ENCODE data around the gene MCC. TPM values are rescaled to one million over a fixed set of nuclear protein-coding genes. Genes with fewer than 3 reads are reported as not detected.

MCC gene
- total RNA-seq, 1 donor from 2014 or later: 36.3 TPM

DNA sequence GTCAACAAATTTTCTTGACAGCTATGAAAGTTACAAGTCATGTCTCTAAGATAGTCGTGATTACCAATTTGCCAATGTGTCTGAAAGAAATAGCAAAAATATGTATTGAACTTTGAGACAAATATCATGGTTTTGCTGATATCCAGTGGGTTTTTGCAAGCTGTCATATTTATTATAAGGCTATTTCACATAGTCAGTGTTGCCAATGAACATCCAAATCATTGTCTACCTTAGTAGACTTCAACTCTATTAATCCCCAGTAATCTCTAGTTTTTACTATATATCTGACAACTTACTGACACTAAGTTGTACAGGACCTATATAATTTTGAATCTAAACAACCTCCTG lies 256.6 kb downstream of the MCC start:
- ATAC-seq (no peak), DNase-seq (ENCODE audit: low spot score) (no peak)

DNA sequence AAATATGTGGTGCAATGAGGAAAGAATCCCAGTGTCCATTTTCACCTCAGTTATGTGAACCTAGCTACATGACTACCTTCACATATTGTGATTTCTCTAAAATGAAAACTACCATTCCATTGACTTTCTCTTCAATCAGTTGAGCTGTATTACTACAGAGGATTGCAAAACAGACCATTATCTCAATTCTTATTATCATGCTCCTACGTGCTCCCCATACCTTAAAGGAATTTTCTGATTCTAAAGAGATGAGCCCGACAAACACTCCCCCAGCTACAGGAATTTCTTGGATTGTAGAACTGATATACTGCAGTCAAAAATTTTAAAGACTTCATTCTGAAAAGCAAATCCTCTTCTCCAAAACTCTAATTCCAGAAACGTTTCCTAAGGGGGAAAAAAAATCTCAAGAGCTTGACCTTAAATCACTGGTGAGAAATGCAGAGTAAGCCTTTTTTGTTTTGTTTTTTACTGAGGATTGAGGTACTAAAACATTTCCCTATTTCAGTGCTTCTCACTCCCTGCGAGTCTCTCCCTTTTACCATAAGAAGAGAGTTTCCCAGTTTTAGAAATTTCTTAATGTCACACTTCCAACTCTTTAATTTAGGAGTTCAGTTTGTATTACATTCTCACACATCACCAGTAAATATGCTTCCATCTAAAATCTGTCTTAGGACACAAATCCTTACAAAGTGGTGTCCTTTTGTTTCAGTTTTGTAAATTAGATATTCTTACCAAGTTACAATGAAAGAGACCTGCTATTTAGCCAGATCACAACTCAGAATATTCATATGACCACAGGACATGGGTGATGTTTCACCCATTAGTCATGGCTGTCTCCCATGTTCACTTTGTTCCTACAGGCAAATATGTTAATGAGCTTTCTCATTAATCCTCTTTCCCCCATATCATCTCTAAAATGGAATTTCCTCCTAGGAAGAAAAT lies 257.3 kb downstream of the MCC start:
- DNase-seq (ENCODE audit: low spot score) (no peak), ATAC-seq (no peak)

DNA sequence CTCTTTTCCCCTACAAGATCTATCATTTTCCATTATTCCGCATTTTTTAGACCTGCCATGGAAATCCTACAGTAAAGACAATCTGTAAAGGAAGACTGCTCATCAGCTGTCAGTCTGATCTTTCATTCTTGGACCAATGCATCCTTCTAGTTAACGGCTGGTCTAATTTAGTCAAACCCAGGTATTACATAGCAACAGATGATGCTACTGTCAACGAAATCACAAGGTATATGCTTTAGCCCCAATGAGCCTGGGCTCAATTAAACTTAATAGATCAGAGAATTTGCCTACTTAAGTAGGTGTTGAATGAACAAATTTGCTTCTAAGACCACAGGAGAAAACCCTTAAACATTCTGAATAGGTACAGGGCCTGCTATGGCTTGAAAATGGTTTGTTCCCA lies 260.5 kb downstream of the MCC start:
- DNase-seq (ENCODE audit: low spot score) (no peak), ATAC-seq (no peak)

DNA sequence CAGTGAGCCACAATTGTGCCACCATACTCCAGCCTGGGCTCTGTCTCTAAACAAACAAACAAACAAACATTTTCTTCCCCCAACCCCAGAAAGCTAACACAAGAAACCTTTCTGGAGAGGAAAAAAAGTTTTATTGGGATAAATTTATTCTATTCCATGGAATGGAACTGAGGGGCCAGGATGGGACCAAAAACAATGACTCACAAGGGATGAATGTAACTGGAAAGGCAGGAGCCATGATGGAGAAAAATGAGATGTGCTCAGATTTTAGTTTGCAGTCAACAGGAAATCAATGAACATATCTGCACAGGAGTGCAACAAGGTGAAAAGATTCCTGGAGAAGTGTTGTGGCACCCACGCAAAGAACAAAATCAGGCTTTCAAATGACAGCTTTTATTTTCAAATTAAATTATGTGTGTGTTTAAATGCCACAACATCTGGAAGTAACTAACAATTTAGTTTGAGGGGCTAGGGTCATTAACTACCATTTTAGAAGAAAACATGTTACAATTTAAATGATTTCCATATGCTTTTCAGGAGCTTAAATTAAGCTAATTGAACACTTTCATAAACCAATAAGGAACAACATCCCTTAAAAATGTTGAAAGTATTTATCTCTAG lies 262.0 kb downstream of the MCC start:
- DNase-seq (ENCODE audit: low spot score) (no peak), ATAC-seq (no peak)

DNA sequence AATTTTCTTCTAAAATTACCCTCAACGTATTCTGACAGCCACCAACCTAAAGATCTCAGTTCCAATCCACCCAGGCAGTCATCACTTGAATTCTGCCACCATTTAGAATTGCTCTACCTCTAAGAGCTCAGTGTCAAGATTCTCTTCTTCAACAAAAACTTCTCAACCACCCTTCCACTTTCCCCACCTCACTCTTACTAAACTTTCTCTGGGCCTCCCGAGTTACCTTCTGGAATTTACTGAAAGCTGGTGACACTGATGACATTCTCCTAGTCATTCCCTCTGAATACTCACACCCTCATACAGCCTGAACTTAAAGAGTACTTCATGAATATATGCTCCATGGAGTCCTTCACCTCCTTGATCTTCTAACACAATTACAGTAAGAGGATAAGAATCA lies 263.0 kb downstream of the MCC start:
- no peak for DNase-seq (ENCODE audit: low spot score)
- no peak for ATAC-seq

DNA sequence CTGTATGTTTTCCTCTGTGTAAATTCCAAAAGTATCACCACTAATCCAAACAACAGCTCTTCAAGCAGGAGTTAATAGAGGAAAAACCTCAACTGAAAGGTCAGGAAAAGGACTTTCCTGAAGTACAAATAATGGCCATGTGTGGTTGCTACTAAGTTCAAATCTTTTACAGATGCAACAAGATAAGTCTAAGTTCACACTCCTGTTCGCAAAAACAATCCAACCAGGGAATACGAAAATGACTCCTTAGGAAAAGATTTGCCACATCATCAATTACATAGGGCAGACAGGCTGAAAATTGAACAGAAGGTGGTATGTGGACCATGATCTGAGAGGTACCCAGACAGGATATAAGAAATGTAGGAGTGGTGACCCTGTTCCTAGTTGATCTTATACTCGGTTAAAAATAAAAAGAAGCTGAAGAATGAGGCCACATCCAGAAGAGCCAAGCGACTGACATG lies 263.6 kb downstream of the MCC start:
- ATAC-seq: peak; percentile 44
- no peak for DNase-seq (ENCODE audit: low spot score)

DNA sequence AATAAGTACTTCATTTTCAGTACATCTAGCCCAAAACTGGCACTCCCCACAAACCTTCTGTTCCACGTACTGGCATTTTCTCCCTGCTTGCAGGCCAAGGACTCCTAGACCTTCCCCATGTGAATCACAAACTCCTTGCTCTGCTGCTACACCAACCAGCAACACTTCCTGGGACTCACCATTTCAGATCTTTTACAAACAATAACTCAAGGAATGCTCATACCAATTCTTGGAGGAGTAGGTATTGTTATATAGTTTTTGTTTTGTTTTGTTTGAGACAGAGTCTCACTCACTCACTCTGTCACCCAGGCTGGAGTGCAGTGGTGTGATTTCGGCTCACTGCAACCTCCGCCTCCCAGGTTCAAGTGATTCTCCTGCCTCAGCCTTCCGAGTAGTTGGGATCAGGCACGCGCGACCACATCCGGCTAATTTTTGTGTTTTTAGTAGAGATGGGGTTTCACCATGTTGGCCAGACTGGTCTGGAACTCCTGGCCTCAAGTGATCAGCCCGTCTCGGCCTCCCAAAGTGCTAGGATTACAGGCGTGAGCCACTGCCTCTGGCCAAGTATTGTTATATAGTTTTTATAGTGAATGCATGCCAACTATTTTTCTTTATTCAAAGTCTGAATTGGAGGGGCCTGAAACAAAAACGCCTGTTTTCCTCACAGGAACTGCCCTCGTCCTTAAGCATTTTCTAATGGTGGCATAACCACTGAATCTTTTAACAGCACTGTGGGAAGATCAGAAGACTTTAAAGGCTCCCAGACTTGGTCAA lies 264.2 kb downstream of the MCC start:
- DNase-seq (ENCODE audit: low spot score) (no peak), ATAC-seq (no peak)

DNA sequence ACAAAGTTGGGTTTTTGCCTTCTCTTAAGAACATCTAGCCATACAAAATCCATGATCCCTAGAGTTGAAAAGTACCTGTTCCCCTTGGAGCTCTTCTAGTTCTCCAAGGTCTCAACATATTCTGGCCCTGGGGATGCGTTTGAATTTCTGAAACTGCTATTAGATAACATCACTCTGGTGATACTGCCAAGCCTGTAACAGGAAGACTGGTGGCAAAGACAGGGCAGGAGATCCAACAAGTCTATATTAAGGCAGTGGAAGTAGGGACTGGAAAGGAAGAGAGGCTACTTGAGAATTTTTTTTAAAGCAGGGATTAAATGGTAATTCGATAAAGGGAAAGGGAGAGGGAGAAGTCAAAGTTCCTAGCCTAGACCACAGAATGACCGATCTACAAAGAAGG lies 264.9 kb downstream of the MCC start:
- ATAC-seq (no peak), DNase-seq (ENCODE audit: low spot score) (no peak)

DNA sequence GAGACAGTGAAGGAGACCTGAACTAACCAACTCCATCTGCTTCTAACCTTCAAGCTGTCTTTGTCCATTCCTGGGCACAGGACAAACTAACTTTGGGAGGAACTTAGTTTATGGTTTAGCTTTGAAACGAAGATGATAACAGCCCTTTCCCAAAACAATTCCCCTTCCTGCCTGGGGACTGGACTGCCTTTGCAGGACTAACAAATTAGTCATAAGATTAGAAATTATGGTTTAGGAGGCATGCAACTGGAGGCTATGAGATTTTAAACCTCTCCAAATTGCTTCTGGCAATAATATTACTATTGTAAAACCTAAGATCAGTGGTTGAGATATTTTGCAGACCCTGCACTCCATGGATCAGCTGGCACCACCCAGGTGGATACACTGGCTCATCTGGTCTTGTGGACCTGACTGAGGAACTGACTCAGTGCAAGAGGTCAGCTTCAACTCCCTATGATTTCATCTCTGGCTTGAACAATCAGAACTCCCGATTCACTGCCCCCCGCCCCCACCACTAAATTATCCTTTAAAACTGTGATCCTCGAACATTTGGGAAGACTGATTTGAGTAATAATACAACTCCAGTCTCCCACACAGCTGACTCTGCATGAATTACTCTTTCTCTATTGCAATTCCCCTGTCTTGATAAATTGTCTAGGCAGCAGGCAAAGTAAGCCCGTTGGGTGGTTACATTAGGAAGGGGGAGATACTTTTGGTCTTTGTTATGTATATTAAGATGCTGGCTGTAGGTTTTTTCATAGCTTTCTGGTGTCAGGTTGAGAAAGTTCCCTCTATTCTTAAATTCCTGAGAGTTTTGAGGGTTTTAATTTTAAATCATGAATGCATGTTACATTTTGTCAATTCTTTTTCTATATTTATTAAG lies 266.7 kb downstream of the MCC start:
- no peak for DNase-seq (ENCODE audit: low spot score)
- ATAC-seq: no peak

DNA sequence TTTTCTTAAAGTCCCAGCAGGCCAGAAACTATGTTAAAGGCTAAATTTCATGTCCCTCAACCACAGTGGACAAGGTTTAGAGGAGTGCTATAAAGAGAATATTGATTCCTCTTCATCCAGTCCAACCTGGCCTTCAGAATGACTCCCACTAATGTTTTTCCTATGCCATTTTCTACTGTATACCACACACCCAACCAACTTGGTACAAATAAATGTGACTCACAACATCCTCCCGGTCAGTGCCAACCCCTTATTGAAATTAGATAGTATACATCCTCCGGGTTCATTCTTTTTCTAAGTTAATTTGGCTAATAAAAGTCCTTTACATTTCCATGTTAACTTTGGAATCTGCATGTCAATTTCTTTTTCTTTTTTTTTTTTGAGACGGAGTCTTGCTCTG lies 268.6 kb downstream of the MCC start:
- no peak for DNase-seq (ENCODE audit: low spot score)
- ATAC-seq: no peak

DNA sequence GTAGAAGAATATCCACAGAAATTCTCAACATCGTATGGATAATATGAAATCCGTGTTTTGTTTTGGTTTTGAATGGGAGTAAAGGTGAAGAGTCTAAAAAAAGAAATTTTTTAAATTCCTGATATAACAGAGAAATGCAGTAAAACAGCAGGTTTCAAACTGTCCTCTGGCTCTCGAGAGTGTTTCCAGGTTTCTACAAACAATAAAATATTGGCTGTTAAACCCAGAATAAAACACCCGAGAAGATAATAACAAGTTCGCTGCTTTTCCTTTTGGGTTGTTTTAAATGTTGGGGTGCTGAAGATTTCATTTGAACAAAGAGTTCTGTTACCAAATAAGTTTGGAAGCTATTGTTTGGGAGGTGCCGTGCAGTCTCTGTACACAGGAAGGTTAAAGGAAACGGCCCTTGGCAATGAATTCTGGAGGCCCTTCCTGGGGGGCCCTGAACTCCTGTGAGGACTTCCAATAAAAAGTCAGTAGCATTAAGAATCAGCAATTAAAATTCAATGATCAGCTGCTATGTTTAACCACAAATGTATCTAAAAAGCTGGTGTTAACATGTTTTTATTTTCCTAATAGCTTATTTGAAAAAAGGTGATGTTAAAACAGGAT lies 269.2 kb downstream of the MCC start:
- ATAC-seq: peak; percentile 24
- DNase-seq (ENCODE audit: low spot score): no peak

DNA sequence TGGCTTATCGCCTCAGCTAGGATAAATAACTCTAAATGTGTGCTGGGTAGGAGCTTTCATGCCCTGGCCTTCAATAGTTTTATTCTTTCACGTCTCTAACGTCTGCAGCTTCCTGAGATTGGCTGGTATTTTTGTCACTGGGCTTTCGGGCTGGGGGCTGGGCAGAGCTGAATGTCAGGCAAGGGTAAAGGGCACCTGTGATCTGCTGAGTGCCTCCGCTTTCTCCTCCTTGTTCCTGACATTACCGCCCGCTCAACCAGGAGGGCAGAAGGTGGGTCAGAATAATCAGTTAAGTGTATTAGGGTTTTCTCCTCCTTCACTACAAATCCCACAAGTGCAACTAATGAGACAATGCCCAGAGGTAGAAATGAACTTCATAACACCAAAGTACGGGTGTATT lies 270.1 kb downstream of the MCC start:
- DNase-seq (ENCODE audit: low spot score) (peak; percentile 84), ATAC-seq (peak; percentile 95)

DNA sequence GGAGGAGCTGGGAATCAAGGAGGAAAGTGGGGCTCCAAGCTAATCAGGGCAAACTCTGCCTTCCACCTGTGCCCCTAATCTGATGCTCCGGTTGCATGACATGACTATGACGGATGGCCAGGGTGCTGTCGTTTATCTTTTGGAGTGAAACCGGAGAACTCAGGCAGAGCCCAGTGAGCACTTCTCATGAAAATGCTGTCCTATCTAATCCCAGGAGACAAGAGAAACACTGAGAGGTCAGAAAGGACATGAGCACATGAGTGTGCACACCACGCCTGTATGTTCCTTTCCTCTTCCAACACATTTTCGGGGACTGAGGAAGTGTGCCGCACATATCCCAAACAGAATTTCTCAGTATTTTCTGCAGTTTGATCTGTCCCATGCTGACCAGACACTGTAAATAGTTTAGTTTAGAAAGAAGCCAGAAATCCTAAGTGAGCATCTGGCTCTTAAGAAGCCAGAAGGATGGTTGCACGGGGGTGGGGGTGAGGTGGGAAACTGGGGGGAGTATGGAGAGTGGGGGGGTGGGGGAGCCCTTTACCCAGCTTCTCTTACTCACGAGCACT lies 270.6 kb downstream of the MCC start:
- peak; percentile 66 for ATAC-seq
- no peak for DNase-seq (ENCODE audit: low spot score)

DNA sequence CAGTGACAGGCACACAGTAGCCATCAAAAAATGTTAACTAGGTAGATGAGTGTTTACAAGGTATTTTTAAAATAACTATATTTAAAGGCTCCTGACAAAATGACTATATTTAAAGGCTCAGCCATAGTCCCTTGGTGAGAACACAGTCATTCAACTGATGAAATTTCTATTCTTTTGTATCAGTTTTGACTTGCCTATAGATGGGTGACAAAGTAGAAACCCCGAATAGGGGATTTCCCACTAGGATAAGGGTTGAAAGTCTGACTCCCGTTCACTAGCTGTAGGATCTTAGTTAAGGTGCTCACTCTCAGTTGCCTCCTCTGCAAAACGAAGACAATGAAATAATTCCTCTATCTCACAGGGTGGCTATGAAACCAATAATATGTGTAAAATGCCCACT lies 271.7 kb downstream of the MCC start:
- DNase-seq (ENCODE audit: low spot score): no peak
- ATAC-seq: no peak

DNA sequence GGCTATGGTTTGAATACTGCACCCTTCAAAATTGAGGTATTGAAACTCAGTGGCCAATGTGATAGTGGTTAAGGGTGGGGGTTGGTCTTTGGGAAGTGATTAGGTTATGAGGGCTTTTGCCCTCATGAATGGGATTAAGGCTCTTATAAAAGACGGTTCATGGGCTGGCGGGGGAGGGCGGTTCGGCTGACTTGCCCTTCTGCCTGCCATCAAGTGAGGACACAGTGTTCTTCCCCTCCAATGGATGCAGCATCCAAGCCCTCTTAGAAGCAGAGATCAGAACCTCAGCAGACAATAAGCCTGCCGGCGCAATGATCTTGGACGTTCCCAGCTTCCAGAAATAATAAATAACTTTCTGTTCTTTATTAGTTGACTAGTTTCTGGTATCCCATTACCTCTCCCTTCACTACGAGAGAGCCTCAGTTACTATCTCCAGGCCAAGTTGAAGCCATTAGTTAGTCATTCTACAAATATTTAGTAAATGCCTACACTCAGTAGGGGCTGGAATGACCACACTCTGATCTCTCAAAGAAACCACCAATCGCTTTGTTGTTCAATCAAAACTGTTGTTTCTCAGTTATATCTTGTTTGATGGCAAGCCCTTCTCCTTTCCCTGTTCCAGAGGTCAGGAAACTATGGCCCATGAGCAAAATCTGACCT lies 272.7 kb downstream of the MCC start:
- no peak for ATAC-seq
- no peak for DNase-seq (ENCODE audit: low spot score)

DNA sequence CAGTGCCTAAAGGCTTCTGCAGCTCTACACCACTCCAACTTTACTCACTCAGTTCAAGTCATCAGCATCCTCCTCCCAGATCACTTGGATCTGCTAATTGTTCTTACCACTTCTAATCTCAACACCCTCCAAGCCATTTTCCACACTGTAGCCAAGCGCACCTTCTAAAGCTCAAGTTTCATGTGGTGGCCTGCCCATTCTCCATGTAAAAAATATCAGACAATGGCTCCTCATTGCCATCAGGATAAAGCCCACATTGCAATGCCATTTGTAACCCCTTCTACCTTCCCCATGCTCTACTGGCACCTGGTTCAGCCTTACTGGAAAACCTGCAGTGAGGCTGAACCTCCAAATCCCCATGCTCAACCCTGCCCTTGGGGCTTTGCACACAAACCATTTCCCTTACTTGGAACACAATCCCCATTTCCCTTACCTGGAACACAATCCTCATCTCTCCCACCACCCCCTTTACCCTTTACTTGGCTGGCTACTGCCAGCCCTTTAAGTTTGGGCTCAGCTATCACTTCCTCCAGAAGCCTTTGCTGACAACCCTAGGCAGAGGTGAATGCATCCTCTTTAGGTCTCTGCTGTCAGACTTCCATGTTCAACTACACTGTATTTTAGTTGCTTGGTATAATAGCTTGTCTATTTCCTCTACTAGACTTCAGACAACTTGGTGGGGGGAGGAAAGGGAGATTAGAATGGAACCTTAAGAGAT lies 273.5 kb downstream of the MCC start:
- DNase-seq (ENCODE audit: low spot score) (no peak), ATAC-seq (no peak)

DNA sequence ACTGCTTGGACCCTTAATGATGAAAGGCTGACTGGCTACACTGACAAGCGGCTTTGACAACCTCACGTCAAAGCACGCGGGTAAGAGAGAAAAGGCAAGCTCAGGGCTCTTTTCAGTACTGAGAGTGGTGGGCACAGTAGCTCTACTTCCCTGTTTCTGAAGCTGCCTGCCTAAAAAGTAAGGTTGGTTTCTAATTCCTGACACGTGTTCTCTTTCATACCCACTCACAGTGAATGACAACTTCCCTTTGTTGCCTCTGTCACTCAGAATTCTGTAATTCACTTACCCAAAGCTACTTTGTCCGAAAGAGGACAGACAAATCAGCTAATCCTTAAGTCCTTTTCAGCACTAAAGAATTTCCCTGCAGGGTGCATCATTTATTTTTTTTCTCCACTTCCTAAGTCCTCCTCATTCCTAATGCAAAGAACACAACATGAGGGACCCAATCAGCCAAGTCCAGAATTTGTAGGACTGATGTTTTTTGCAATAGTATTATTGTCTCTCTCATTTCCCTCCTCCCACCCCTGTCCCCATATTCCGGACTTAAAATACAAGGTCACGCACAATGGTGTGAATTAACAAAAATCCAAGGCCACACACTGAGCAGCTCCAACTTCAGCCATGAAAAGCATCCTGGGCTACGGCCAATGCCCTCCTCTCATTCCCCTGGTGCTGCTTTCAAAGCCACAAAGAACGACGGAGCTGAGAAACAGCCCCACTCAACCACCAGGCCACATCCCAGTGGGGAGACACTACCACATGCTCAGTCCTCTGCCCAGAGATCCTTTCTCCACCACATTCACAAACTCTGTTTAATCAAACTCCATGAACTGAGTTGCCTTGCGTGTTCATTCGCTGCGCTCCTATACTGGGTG lies 274.5 kb downstream of the MCC start:
- no peak for ATAC-seq
- no peak for DNase-seq (ENCODE audit: low spot score)

Measured in left lobe of liver (tissue), 2 donors.